H1 (cell line): ENCODE measurements around the gene FTL. TPM values are rescaled to one million over a fixed set of nuclear protein-coding genes. Genes with fewer than 3 reads are reported as not detected.

Source experiments
- CTCF ChIA-PET: fragments of 300-600 bp; sonication (Branson Sonifier 250); formaldehyde crosslinking; loops from one replicate; lab custom pipeline; 2021; ENCODE audit not compliant: partially characterized antibody; lab: Charles Lee
- POLR2A ChIA-PET: fragments of 300-600 bp; sonication (Branson Sonifier 250); formaldehyde crosslinking; loops from one replicate; lab custom pipeline; 2021; ENCODE audit warnings: inconsistent platforms; ENCODE audit not compliant: partially characterized antibody; lab: Charles Lee
- DNase-seq, 2 experiments: peaks; one replicate each; pipeline versions ENCODE4 v3.0.0 to v3.0.0-alpha.2; 2010 to 2022; ENCODE audit warnings: low spot score in 2 of 2, low read depth in 1 of 2, mixed read lengths in 1 of 2
- FAIRE-seq: peaks from 2 replicates; lab custom pipeline; 2011; peaks lifted over from hg19 to GRCh38; lab: Jason Lieb, UNC
- H2AFZ ChIP-seq: 2 replicates; pipeline ENCODE4 v1.8.1; 2012; ENCODE audit warnings: low read length, inconsistent platforms
- H2AK5ac ChIP-seq: 2 replicates; pipeline ENCODE4 v1.6.1; 2013; ENCODE audit warnings: low read depth, low read length
- H2BK120ac ChIP-seq: replicated peaks from 2 replicates; pipeline ENCODE3; 2013; ENCODE audit warnings: low read depth, low read length, inconsistent platforms
- H2BK12ac ChIP-seq: 2 replicates; pipeline ENCODE4 v1.6.1; 2013; ENCODE audit warnings: low read depth, low read length
- H2BK15ac ChIP-seq: 2 replicates; pipeline ENCODE4 v1.6.1; 2013; ENCODE audit warnings: low read length
- H2BK20ac ChIP-seq: 2 replicates; pipeline ENCODE4 v1.6.1; 2013; ENCODE audit warnings: low read length
- H2BK5ac ChIP-seq: 2 replicates; pipeline ENCODE4 v1.6.1; 2013; ENCODE audit warnings: low read depth, low read length
- H3K14ac ChIP-seq: 2 replicates; pipeline ENCODE4 v1.6.1; 2013; ENCODE audit warnings: inconsistent platforms; ENCODE audit not compliant: insufficient read length
- H3K18ac ChIP-seq: 2 replicates; pipeline ENCODE4 v1.6.1; 2013; ENCODE audit warnings: low read length; ENCODE audit errors: extremely low read depth
- H3K23ac ChIP-seq: 2 replicates; pipeline ENCODE4 v1.6.1; 2013; ENCODE audit warnings: inconsistent platforms; ENCODE audit not compliant: insufficient read length
- H3K23me2 ChIP-seq: 2 replicates; pipeline ENCODE4 v1.6.1; 2013; ENCODE audit warnings: low read depth, low read length
- H3K27ac ChIP-seq: 2 replicates; pipeline ENCODE4 v1.6.1; 2011; ENCODE audit warnings: low read depth, low read length, inconsistent platforms
- H3K27me3 ChIP-seq, 4 experiments: replicated peaks in 1 of 4; 1 replicate in 1 of 4; 2 replicates in 3 of 4; pipeline versions ENCODE4 v1.6.1 to v1.8.1; 2011 to 2013; ENCODE audit warnings: low read length in 3 of 4, mild to moderate bottlenecking in 3 of 4, inconsistent platforms in 2 of 4, mixed read lengths in 2 of 4, moderate library complexity in 1 of 4; ENCODE audit not compliant: control insufficient read depth in 3 of 4, insufficient read depth in 3 of 4; ENCODE audit errors: extremely low read depth in 1 of 4
- H3K36me3 ChIP-seq, 4 experiments: 2 replicates each; pipeline versions ENCODE4 v1.6.1 to v1.8.1; 2011 to 2013; ENCODE audit warnings: mild to moderate bottlenecking in 4 of 4, low read length in 3 of 4, moderate library complexity in 2 of 4, control low read depth in 1 of 4, inconsistent platforms in 1 of 4; ENCODE audit not compliant: insufficient read depth in 4 of 4, control insufficient read depth in 2 of 4
- H3K4ac ChIP-seq: replicated peaks from 2 replicates; pipeline ENCODE3; 2013; ENCODE audit warnings: low read length, low read depth, mixed read lengths, inconsistent platforms; ENCODE audit not compliant: insufficient read length
- H3K4me1 ChIP-seq, 4 experiments: replicated peaks in 1 of 4; 1 replicate in 1 of 4; 2 replicates in 3 of 4; pipeline versions ENCODE4 v1.6.1 to v1.8.1; 2011 to 2013; ENCODE audit warnings: low read length in 3 of 4, inconsistent platforms in 2 of 4, mixed read lengths in 1 of 4; ENCODE audit not compliant: insufficient read depth in 4 of 4, control insufficient read depth in 3 of 4
- H3K4me2 ChIP-seq, 2 experiments: 2 replicates each; pipeline versions ENCODE4 v1.6.1 to v1.8.1; 2011 to 2013; ENCODE audit warnings: low read depth in 2 of 2, low read length in 2 of 2, control low read depth in 1 of 2, inconsistent platforms in 1 of 2, mild to moderate bottlenecking in 1 of 2; ENCODE audit not compliant: insufficient read depth in 1 of 2
- H3K4me3 ChIP-seq, 4 experiments: fragments of 200-600, 300-600 bp in 1 of 4; sonication (generic), shearing (Covaris generic), sonication (Bioruptor Twin) in 1 of 4; 2 replicates each; pipeline versions ENCODE4 v1.5.1 to v1.8.1; 2011 to 2016; ENCODE audit warnings: low read length in 4 of 4, low read depth in 3 of 4, control low read depth in 2 of 4, inconsistent platforms in 2 of 4, mild to moderate bottlenecking in 2 of 4, mixed read lengths in 1 of 4, moderate library complexity in 1 of 4; ENCODE audit not compliant: insufficient read depth in 2 of 4; ENCODE audit errors: extremely low read depth in 1 of 4
- H3K56ac ChIP-seq: replicated peaks from 2 replicates; pipeline ENCODE3; 2013; ENCODE audit warnings: low read depth, mild to moderate bottlenecking, mixed read lengths, low read length, inconsistent platforms; ENCODE audit not compliant: insufficient read length
- H3K79me1 ChIP-seq: 2 replicates; pipeline ENCODE4 v1.6.1; 2013; ENCODE audit warnings: low read depth, low read length, control low read depth
- H3K79me2 ChIP-seq, 2 experiments: 2 replicates each; pipeline versions ENCODE4 v1.6.1 to v1.8.1; 2012 to 2013; ENCODE audit warnings: low read length in 2 of 2, mild to moderate bottlenecking in 2 of 2, inconsistent platforms in 1 of 2; ENCODE audit not compliant: insufficient read depth in 2 of 2, control insufficient read depth in 1 of 2
- H3K9ac ChIP-seq, 4 experiments: replicated peaks in 1 of 4; 1 replicate in 1 of 4; 2 replicates in 3 of 4; pipeline versions ENCODE4 v1.6.1 to v1.8.1; 2011 to 2013; ENCODE audit warnings: low read depth in 3 of 4, low read length in 3 of 4, control low read depth in 2 of 4, mild to moderate bottlenecking in 2 of 4, moderate library complexity in 2 of 4, inconsistent platforms in 1 of 4; ENCODE audit errors: extremely low read depth in 1 of 4
- H3K9me3 ChIP-seq, 2 experiments: 2 replicates each; pipeline versions ENCODE4 v1.6.1 to v1.8.1; 2012 to 2013; ENCODE audit warnings: mild to moderate bottlenecking in 2 of 2, moderate library complexity in 2 of 2, control low read depth in 1 of 2, inconsistent platforms in 1 of 2, low read depth in 1 of 2, low read length in 1 of 2, mixed read lengths in 1 of 2; ENCODE audit not compliant: insufficient read depth in 2 of 2
- H4K20me1 ChIP-seq, 2 experiments: replicated peaks in 1 of 2; 2 replicates each; pipeline versions ENCODE3 to v1.8.1; 2011 to 2013; ENCODE audit warnings: inconsistent platforms in 2 of 2, low read length in 2 of 2, mild to moderate bottlenecking in 1 of 2; ENCODE audit not compliant: insufficient read depth in 2 of 2, control insufficient read depth in 1 of 2
- H4K5ac ChIP-seq: 2 replicates; pipeline ENCODE4 v1.6.1; 2013; ENCODE audit warnings: low read length, low read depth, mixed read lengths, inconsistent platforms; ENCODE audit not compliant: insufficient read length
- H4K8ac ChIP-seq: 2 replicates; pipeline ENCODE4 v1.8.0; 2013; ENCODE audit warnings: mild to moderate bottlenecking, moderate library complexity, low read length, inconsistent platforms; ENCODE audit not compliant: insufficient read depth; ENCODE audit errors: extremely low read depth
- H4K91ac ChIP-seq: replicated peaks from 2 replicates; pipeline ENCODE3; 2013; ENCODE audit warnings: low read length, mixed read lengths, inconsistent platforms; ENCODE audit not compliant: insufficient read length
- EZH2 ChIP-seq: fragments of 200-600 bp; sonication (generic); IDR thresholded peaks from 2 replicates; pipeline ENCODE4 v1.7.1; 2012; ENCODE audit warnings: low read depth, mild to moderate bottlenecking, moderate library complexity, low read length, inconsistent platforms; ENCODE audit not compliant: severe bottlenecking
- GTF2F1 ChIP-seq: IDR thresholded peaks from 2 replicates; pipeline ENCODE4 v1.6.1; 2012; ENCODE audit warnings: low read depth, low read length, improper control_type of control experiment, borderline replicate concordance
- KDM1A ChIP-seq: fragments of 200-600, 300-600 bp; sonication (generic); IDR thresholded peaks from 2 replicates; pipeline ENCODE4 v1.7.1; 2016; ENCODE audit warnings: mild to moderate bottlenecking, low read length, borderline replicate concordance
- KDM5A ChIP-seq: fragments of 200-600 bp; IDR thresholded peaks from 2 replicates; pipeline ENCODE4 v1.7.1; 2012; ENCODE audit warnings: mild to moderate bottlenecking, low read length, inconsistent platforms, mixed read lengths
- SAP30 ChIP-seq: fragments of 300-600 bp; sonication (generic); IDR thresholded peaks from 2 replicates; pipeline ENCODE4 v1.7.1; 2012; ENCODE audit warnings: low read length, moderate library complexity, mild to moderate bottlenecking, inconsistent platforms; ENCODE audit not compliant: insufficient read depth, insufficient replicate concordance
- SIN3A ChIP-seq, 2 experiments: IDR thresholded peaks in 1 of 2; conservative IDR thresholded peaks in 1 of 2; 2 replicates each; pipeline ENCODE4 v1.6.1; 2011 to 2012; ENCODE audit warnings: low read length in 2 of 2, improper control_type of control experiment in 1 of 2, low read depth in 1 of 2, mild to moderate bottlenecking in 1 of 2
- SUZ12 ChIP-seq: fragments of 200-600 bp; sonication (generic); IDR thresholded peaks from 2 replicates; pipeline ENCODE4 v1.6.1; 2012; ENCODE audit warnings: mild to moderate bottlenecking, inconsistent platforms, low read length, moderate library complexity, mixed read lengths
- WGBS, 2 experiments: shearing (Covaris generic) in 1 of 2; methylation state at CpG; one replicate each; pipeline versions ENCODE4 v1.1.6 to v1.1.7; 2013 to 2015; ENCODE audit warnings: low lambda C conversion rate in 2 of 2, mixed read lengths in 2 of 2, inconsistent platforms in 1 of 2, low coverage in 1 of 2, missing lambda C conversion rate in 1 of 2; ENCODE audit not compliant: insufficient replicate concordance in 2 of 2, insufficient coverage in 1 of 2, insufficient read length in 1 of 2; ENCODE audit errors: extremely low coverage in 1 of 2, missing lambda C conversion rate in 1 of 2; 5-methylcytosine and 5-hydroxymethylcytosine counted together
- polyA plus RNA-seq, 7 experiments: library from polyadenylated mRNA; depleted of rRNA in 3 of 7; stranded (reverse) in 5 of 7; unstranded in 2 of 7; fragments of >200 nt in 5 of 7; fragments of 200-250 nt in 2 of 7; gene quantifications; 1 replicate in 5 of 7; 2 replicates in 1 of 7; 4 replicates in 1 of 7; pipeline versions ENCODE4 v1.2.1 to v1.2.3, GENCODE V29; 2011 to 2013; ENCODE audit warnings: missing spikeins in 2 of 7, mixed read lengths in 2 of 7
- total RNA-seq: library from RNA; stranded (reverse); fragmentation: NEBNext Ultra II Directional; extraction: Animal tissue kit (Norgen Biotek cat#: 25700); gene quantifications from 2 replicates; pipeline ENCODE4 v1.2.1, GENCODE V29; 2021
- TF ChIP-seq, protein P1 (sequence below): IDR thresholded peaks from 2 replicates; pipeline ENCODE4 v1.6.1; 2012; ENCODE audit warnings: low read length, inconsistent platforms

Gene FTL
- total and polyA plus RNA-seq, 2 of the 8 experiments (the other 6 are each of a cell fraction or from before 2014, with no cell fraction given) = 1,751 to 2,427 TPM

GRCh38 chr19:48994035-48994386 is 28.9 kb downstream of the FTL start:
- H2AFZ ChIP-seq = no peak overlapping the region
- 8% methylated on average over 12 of the region's 13 CpGs; no CpG with 5 or more reads in 1 of the 2 experiments for whole genome bisulfite sequencing, 2 experiments

More at GRCh38 chr19:48994035-48994386, 28.9 kb downstream of the FTL start:
- Histone ChIP-seq H3K23me2 (peaks cover 8% of the 10 kb centered on the region; the same call in 1 of the 2 replicates), H4K5ac (peak overlapping the region; percentile 29), H3K4me3 (peak overlapping the region; percentile 74 to 97 (median 92)), H3K9ac (peak overlapping the region; percentile 31 to 90 (median 74)), H3K4ac (no peak overlapping the region), H3K79me2 (peaks cover 11 to 33% of the 10 kb centered on the region in 2 experiments; a peak in 3 of 4 replicates), H4K91ac (no peak overlapping the region), H3K36me3 (peaks cover 0 to 6% (median 0%) of the 10 kb centered on the region in 4 experiments; a peak in 1 of 8 replicates), H4K8ac (no peak overlapping the region; the same call in 1 of the 2 replicates), H3K9me3 (no peaks in the 10 kb centered on the region), H3K18ac (no peak overlapping the region), H3K23ac (no peak overlapping the region), H2BK5ac (no peak overlapping the region), H4K20me1 (peaks cover under 1 to 12% of the 10 kb centered on the region in 2 experiments), H2BK120ac (no peak overlapping the region), H3K56ac (no peak overlapping the region), H2BK15ac (no peak overlapping the region), H3K14ac (no peak overlapping the region), H3K27me3 (no peaks in the 10 kb centered on the region), H2BK12ac (no peak overlapping the region), H2BK20ac (no peak overlapping the region), H3K27ac (peak overlapping the region; percentile 28; the same call in 1 of the 2 replicates), H3K4me2 (peak overlapping the region; percentile 91 to 97), H3K4me1 (peaks cover 0 to 3% (median 0%) of the 10 kb centered on the region in 4 experiments; a peak in 2 of 7 replicates), H2AK5ac (no peak overlapping the region), H3K79me1 (peaks cover 15% of the 10 kb centered on the region)
- no peak for FAIRE-seq
- POLR2A ChIA-PET = interaction anchor here (0.6 to 4.4 kb wide), 11 partner anchors 17 to 925 kb away, joined by 3 to 37 read pairs (median 3); partner anchors contain the start of genes FTL and PPP1R15A
- peak; percentile 45 for TF ChIP-seq SAP30
- TF ChIP-seq SIN3A (conservative IDR thresholded peaks at IDR 0.05 in 1 of 2, IDR thresholded peaks at IDR 0.05 in 1 of 2; ENCODE audit: low read depth in 1 of 2, low read length in 2 of 2) = 0 out of 4 replicates have a peak, but pooled peaks of 1 of the 2 experiments have one; percentile 6
- TF ChIP-seq KDM1A = no peak
- TF ChIP-seq KDM5A = peak; percentile 48; the same call in 1 of the 2 replicates
- TF ChIP-seq GTF2F1 = no peak
- TF ChIP-seq, protein P1, sequence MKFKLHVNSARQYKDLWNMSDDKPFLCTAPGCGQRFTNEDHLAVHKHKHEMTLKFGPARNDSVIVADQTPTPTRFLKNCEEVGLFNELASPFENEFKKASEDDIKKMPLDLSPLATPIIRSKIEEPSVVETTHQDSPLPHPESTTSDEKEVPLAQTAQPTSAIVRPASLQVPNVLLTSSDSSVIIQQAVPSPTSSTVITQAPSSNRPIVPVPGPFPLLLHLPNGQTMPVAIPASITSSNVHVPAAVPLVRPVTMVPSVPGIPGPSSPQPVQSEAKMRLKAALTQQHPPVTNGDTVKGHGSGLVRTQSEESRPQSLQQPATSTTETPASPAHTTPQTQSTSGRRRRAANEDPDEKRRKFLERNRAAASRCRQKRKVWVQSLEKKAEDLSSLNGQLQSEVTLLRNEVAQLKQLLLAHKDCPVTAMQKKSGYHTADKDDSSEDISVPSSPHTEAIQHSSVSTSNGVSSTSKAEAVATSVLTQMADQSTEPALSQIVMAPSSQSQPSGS = no peak
- TF ChIP-seq EZH2 = no peak
- TF ChIP-seq SUZ12 = no peak
- no peak for DNase-seq
- CTCF ChIA-PET = interaction anchor here (0.6 to 2.6 kb wide), 25 partner anchors 15 to 289 kb away, joined by 3 to 19 read pairs (median 3); partner anchors contain the start of gene NUCB1
